ENCODE measurements around the gene ZHX3.
A peak's percentile ranks its signal among the peaks of the same experiment; 100 is the strongest.
"Not testable (repeated sequence)": the region's sequence is repeated elsewhere in the genome, so short reads cannot be mapped to it uniquely, and the experiment has no call there.

Gene ZHX3

GRCh38 chr20:41260734-41261220 lies 56.8 kb downstream of the ZHX3 start:
- DNase-seq = no peak

- DNase-seq = no peak
Observed at GRCh38 chr20:41259309-41259708, 58.2 kb downstream of the ZHX3 start.

DNA sequence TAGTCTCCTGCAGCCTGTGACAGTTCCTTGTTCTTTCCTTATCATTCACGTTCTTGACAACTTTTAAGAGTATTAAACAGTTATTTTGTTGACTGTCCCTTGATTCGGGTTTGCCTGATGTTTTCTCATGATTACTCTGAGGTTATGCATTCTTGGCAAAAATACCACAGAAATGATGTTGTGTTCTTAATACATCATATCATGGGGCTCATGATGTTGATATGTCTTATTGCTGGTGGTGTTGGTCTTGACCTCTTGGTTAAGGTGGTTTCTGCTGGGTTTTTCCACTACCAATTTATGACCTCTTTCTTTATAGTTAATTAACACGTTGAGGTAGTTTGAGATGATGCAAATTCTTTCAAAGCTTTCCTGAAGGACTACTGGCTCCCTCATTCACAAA lies 59.1 kb downstream of the ZHX3 start:
- DNase-seq = no peak

DNA sequence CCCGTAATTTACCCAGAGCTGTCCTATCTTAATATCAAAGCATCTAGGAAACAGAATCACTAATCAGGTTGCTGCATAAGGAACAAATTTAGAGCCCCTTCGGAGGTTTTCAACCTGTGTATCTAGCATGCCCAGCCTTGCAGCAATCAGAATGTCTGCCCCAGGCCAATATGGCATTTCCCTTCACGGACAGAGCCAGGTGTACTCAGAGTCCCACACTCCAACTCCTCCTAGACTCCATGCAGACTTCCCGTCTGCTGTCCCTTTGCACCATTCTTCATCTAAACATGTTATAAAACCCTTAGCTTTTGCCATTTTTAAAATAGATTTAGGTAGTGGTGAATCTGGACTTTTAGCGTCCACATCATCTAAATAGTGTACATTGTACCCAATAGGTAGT lies 61.0 kb downstream of the ZHX3 start:
- DNase-seq = no peak

DNA sequence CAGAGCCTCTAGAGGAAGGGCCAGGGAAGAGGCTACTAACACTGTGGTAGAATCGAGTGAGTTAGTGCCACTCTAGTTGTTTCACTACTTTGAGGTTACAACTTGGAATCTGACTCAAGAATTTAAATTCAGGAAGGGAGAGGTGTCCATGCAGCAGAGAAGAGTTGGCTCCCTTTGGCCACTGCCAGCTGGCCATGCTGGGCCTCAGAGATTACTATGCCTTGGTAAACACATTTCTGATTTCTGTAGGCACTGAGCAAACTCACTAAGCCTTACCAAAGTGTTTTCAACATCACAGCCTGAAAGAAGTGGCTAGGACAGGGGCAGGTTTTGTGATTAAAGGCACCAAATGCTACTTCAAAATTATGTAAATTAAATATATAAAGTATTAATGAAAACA lies 61.9 kb downstream of the ZHX3 start:
- no peak for DNase-seq

- DNase-seq = peak in 38 of 56 donors; percentile 9 to 75 (median 38)
Observed at GRCh38 chr20:41249411-41250281, 67.9 kb downstream of the ZHX3 start.

- peak in 9 of 56 donors; percentile 6 to 49 (median 19) for DNase-seq
Observed at GRCh38 chr20:41248368-41249024, 69.0 kb downstream of the ZHX3 start.

DNA sequence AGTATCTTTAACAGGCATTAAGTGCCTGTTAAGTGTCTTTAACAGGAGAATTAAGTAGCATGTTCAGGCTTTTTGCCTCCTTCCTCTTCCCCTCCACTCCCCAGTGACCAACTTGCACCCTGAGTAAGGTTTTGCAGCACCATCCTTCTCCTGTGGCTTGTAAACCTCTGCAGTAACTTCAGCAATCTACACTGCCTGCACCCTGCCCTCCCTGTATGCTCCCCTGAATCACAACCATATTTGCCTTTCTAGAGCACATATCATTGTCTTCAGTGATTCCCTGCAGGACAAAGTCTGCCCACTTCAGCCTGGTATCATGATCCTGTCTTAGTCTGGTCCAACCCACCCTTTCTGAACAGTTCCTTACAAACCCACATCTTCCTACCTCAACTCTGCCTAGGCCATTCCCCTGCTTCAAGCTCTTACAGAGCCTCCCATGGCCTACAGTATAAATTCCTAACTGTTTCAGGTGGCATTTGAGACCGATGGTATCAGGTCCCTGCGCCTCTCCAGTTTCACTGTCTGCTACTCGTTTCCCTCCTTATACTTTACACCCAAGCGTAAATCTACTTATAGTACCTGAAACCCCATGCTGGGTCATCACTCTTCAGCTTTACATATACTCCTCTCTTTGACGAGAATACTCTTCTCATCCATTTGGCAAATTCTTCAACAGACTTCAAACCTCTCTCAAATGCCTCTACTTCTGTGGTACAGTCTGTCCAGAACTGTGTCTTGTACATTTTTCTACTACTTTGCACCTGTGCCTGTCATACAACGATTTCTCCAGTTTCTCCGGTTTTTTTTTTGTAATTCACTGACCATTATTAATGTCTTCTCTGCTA lies 69.8 kb downstream of the ZHX3 start:
- no peak for DNase-seq

DNA sequence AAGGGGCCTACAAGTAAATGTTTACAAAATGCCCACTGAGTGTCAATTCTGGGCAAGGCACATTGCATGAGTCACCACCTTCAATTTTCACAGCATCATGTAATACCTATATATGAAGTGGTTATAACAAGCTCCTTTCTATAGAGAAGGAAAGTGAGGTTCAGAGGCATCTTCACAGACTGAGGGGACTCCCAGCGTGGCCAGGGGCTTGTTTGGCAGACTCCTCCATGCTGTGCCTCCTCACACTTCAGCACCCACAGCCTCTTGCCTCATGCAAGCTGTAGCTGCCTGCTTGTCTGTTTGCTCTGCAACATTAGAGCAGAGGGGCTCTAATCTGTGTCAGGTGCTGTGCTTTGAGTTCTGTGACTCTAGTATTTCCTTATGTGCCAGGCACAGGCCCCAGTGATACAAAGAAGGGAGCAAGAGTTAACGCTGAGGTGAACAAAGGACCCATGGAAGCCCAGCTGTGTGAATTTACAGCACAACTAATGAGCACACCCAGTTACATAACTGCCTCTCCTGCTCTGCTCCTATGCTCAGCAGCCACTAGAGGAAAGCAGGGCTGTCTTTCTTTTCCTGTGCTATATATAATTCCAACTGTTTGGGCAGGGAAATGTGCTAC lies 72.3 kb downstream of the ZHX3 start:
- peak in 38 of 56 donors; percentile 5 to 76 (median 39) for DNase-seq

DNA sequence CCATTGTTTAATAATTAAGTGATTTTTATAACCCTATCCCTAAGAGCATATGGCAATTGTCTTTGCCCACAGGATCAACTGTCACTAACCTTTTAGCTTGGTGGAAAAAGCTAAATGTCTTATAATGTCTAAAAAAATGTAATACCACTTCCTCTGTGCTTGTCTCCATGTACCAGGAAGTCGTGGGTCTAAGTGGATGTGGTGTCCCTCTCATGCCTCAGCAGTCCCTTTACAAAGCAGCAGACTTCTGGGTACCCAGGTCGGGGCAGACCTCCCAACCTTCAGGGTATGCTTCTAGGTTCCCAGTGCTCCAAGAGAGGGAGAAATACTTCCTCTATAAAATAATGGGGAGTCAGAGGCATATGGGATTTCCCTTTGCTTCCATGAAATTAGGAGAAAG lies 74.7 kb downstream of the ZHX3 start:
- no peak for DNase-seq

DNA sequence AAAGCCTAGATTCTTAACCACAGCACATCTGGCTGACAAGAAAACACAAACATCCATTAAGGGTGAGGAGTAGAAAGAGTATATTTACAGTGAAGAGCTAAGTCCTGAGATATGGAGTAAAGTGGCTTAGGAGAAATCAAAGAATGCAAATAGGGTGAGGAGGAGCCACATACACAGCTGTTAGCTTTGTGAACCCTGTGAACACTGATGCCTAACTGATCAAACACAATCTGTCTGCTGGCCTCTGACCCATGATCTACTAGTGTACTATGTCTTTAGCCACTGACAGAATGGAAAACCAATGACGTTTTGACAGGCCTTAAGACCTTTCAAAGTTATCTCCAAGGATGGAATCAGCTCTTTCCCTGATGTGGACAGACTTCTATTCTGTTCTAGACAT lies 75.2 kb downstream of the ZHX3 start:
- DNase-seq = no peak

GRCh38 chr20:41237233-41237632 lies 80.3 kb downstream of the ZHX3 start:
- not testable (repeated sequence) for DNase-seq

GRCh38 chr20:41236818-41237217 lies 80.7 kb downstream of the ZHX3 start:
- not testable (repeated sequence) for DNase-seq

- DNase-seq = peak in 50 of 56 donors; percentile 13 to 87 (median 60)
Observed at GRCh38 chr20:41234546-41234945, 83.0 kb downstream of the ZHX3 start.

GRCh38 chr20:41234041-41234440 lies 83.5 kb downstream of the ZHX3 start:
- peak in 16 of 56 donors; percentile 14 to 54 (median 26) for DNase-seq

DNA sequence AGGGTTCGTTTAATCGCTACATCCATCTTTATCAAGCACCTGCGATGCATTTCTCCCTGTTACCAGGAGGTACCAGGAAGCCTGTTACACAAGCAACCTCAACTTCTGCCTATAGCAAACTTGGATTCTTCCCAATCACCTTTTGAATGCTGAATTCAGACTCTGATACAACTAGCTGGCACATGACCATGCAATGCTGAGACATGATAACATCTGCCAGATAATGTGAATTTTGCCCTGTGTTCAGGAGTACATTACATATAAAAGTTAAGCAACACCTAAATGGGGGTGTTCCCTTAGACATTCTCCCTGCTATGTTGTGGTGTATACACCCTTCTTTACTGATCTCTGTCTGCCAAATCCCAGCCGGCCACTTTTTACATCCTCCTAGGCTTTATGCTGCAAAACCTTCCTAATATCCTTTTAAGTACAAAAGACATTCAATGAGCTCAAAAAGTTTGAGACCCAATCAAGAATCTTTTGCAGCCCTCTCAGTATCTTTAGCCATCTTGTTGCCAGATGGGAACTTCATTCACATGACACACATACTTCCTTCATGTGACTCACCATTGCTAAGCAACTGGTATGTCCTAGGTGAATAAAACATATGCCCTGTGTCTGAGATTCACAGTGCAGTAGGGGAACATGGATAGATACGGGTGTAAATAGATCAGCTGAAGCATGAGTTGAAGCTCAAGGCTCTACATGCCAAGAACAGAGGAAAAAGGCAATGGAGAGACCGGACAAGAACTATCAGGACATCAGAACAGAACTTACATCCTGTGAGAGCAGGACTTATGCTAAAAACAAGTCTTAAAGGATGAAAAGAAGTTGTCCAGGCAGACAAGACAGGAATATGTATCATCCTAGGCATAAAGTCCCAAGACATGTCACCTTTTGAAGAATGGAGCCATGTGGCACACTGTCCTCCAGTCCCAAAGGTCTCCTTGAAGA lies 84.3 kb downstream of the ZHX3 start:
- peak in 2 of 56 donors; percentile 26 to 29 for DNase-seq

DNA sequence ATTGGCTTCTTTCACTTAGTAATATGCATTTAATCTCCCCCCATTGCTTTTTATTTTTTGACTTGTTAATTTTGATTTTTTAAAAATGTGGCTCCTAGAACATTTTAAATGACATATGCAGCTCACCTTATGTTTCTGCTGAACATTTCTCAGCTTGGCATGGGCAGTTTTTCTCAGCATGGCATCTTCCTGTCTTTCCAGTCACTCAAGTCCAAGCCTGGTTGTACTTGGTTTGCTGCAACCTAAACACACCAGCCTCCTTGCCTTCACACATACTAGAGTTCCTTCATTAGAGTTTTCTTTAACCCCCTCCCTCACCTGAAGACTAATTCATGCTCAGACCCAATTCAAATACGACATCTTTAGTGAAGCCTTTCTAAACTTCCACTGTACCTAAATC lies 86.4 kb downstream of the ZHX3 start:
- no peak for DNase-seq

- peak in 5 of 56 donors; percentile 12 to 20 (median 15) for DNase-seq
Observed at GRCh38 chr20:41230136-41230535, 87.4 kb downstream of the ZHX3 start.

- DNase-seq = no peak
Observed at GRCh38 chr20:41229259-41229658, 88.3 kb downstream of the ZHX3 start.

DNA sequence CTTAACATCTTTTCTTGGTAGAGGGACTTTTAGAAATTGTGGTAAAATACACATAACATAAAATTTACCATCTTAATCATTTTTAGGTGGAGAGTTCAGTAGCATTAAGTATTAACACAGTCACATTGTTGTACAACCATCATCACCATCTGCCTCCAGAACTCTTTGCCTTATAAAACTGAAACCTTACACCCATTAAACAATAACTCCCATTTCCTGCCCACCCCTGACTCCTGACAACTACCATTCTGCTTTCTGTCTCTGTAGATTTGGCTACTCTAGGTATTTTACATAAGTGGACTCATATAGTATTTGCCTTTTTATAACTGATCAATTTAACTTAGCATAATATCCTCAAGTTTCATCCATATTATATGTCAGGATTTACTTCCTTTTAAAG lies 88.7 kb downstream of the ZHX3 start:
- no peak for DNase-seq
